GM21360 (cell line): Measurements from ENCODE around the gene WDR17.
A peak's percentile ranks its signal among the peaks of the same experiment; 100 is the strongest.
"Not testable (repeated sequence)": the region's sequence is repeated elsewhere in the genome, so short reads cannot be mapped to it uniquely, and the experiment has no call there.

ENCODE experiments used
- ATAC-seq: cut with Tn5 transposase; IDR thresholded peaks from one replicate; pipeline ENCODE4 v1.9.1; 2021; ENCODE audit warnings: mild to moderate bottlenecking, moderate library complexity; ENCODE audit not compliant: unreplicated experiment

The WDR17 gene

DNA sequence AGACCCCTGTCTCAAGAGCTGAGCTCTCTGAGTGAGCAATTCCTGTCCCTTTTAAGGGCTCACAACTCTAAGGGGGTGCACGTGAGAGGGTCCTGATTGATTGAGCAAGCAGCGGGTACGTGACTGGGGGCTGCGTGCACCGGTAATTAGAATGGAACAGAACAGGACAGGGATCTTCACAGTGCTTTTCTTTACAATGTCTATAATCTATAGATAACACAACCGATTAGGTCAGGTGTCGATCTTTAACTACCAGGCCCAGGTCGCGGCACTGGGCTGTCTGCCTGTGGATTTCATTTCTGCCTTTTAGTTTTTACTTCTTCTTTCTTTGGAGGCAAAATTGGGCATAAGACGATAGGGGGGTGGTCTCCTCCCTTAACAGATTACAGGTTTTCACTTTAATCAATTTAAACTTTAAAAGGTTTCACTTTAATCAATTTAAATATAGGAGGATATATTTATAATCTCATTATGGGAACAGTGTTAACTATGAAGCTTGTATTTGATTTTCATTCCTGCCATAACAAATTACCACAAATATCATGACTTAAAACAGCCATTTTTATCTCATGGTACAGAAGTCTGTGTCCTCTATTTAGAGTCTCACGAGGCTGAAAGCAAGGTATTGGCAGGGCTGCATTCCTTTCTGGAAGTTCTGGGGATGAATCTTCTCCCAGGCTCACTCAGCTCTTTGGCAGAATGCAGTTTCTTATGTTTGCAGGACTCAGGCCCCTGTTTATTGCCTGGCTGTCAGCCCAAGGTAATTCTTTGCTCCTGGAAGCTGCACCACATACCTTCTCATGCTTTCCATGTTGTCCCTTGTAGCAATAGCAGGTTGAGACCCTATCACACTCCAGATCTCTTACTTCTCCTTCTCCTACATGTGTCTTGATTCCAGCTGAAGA lies 124.5 kb downstream of the WDR17 start:
- ATAC-seq: no peak

DNA sequence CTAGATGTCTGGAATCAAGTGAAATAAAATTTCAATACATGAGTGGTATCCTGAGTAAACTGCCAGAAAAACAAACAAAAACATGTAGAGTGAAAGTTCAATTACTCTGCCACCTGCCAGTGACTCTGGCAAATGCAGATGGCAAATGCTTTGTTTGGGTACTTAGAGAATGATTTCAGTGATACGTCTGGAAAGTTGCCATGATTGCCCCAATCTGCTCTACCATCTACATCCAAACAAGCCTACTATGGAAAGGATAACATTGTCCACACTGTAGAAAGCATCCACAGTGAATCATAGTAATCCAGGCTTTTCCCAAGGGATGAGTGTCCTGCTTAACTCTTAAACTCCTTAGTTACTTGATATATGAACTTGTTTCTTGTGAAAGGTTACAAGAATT lies 126.3 kb downstream of the WDR17 start:
- ATAC-seq: no peak

DNA sequence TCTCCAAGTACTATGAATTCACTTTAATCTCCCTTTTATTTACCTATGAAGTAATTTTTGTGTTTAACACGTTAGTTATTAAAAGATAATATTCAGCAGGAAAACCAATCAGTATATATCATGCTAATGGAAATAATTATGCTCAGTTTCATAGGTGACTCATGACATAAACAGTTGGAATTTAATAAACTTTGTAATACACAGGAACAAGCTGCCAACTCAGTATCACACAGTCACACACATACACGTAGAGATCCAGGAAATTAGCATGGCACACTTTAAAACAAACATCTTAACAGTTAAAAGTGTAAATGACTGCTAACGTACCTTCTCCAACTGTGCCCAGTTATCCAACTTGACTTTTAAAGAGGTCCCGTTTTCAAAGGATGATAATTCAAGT lies 127.5 kb downstream of the WDR17 start:
- ATAC-seq: no peak

DNA sequence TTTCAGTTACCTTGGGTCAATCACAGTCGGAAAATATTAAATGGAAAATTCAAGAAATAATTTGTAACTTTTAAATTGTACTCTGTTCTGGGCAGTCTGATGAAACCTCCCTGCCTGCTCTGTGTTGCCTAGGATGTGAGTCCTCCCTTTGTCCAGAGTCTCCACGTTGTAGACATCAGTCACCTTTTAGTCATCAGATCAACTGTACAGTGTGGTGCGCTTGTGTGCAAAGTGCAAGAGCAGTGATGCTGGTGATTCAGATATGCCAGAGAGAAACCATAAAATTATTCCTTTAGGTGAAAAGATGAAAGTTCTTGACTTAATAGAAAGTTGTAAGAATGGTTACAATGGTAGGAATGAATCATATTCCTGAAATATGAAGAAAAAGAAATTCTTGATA lies 128.3 kb downstream of the WDR17 start:
- no peak for ATAC-seq

DNA sequence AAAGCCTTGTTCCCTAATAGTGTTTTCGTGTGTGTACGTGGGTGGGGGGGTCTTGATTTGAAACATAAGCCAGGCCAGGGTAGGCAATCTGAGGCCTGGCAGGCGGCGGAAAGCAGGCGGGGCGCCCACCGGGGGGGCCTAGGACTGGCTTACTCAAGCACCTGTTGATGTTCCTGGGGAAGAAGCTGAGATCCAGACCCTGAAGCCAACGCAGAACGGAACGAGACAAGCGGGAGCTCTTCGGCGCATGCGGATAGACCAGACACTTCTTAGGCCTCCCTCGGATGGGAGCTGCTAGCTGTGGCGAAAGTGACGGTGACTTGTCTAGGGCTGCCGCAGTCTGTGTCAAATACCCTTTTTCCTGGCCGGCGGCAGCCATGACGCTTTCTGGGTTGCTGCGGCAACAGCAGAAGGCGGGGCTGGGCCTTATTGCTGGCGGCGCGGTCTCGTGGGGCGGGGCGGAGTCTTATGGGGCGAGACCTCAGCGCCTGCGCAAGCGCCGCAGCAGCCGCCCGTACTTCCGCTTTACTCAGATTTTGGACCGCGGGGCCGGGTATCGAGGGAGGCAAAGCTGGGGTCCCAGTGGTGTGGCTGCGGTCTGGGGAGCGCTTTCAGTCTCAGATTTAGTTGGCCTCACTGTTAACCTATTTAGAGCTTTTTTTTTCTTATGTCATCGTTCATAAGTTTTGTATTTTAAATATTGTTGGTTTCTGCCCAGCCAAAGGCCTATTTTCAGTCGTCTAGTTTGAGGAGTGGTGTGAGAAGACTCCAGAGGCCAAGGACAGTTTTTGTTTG lies 129.7 kb downstream of the WDR17 start, which contains the start of gene SPATA4:
Gene SPATA4, minus strand, starts transcription at position 402 of the 795 bp plus-strand sequence. Its CDS starts 23 bp downstream, at position 379.
- peak; percentile 98 for ATAC-seq

DNA sequence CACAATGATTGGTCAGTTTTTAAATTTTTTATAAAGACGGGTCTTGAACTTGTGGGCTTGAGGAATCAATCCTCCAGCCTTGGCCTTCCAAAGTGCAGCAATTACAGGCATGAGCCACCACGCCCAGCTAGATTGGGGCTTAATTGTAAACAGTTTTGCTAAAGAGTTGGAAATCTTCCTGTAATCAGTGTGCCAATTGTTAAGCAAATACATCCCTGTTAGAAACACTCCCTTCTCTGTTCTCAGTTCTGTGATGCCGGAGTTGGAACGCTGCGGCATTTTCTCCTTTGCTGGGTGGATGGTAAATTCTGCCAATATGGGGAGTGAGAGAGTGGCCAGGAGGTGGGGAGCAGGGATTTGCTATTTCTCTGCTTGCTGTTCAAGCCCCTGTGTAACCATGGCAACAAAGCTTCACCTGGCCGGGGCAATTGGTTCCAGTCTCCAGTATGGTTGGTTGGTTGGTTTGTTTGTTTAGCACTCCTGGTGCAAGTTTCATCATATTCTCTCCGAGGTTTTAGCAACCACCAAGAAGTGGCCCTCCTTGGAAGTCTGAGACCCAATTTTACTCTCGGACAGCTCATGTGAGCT lies 132.8 kb downstream of the WDR17 start:
- ATAC-seq: no peak

DNA sequence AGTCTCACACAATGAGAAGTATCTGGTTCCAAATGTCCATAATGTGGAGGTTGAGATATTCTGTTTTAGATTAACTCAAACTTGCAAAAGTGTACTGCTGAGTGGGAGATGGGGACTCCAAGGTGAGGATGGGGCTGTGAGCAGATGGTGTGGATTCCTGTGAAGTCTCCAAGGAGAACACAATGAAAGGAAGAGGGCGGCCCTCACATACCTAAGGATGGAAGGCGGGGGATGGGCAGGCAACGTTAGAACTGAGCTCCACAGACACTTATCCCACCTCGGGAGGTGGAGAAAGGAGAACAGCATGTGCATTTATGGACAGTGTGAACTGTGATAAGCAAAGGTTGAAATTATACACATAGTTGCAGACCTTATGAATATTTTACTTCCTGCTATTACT lies 139.7 kb downstream of the WDR17 start:
- no peak for ATAC-seq

DNA sequence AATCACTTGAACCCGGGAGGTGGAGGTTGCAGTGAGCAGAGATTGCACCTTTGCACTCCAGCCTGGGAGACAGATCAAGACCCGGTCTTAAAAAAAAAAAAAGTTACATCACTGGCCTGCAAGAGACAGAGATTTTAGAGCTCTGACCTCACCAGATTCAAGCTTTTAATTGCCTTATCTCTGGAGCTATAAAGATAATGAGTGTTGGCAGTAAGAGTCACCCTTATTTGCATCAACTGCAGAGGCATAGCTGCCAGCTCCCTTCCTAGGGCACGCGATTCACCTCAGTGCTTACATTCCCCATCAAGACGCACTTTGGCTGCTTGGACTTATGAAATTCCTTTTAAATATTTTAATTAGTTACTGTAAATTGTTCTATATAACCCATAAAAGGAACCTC lies 142.2 kb downstream of the WDR17 start:
- ATAC-seq: no peak

DNA sequence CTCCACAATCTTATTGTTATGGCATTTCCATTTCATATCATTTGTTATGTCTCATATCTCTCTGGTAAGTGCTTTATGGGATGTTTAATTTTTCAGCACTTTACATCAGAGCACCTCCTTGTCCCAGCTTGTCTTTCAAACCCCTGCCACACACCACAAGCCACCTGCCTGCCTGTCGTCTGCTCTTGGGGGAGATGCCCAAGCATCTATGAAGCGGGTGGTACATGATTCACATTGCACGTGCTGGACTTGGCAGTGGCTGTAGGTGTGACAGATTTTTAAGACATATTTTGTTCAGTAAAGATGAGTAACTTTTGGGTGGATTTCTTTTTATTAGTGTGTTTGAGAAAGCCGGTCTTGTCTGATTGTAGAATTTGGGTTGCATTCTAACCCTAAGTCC lies 143.9 kb downstream of the WDR17 start:
- no peak for ATAC-seq

DNA sequence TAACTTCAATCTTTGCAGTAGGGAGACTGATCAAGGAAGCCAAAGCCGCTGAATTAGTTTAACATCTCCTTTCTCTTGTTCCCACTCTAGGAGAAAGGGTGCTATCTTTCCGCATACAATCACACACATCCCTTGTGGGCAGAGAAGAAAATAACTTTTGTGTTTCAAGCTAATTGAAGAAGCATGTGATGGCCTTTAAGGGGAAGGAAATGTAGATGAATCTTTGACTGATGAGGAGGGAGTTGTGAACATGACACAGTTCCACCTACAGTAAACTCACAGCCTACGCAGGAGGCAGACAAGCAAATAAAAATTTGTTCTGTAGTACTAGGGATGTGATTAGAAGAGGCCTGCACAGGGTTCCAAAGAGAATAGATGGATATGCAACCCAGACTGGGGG lies 144.5 kb downstream of the WDR17 start:
- no peak for ATAC-seq

DNA sequence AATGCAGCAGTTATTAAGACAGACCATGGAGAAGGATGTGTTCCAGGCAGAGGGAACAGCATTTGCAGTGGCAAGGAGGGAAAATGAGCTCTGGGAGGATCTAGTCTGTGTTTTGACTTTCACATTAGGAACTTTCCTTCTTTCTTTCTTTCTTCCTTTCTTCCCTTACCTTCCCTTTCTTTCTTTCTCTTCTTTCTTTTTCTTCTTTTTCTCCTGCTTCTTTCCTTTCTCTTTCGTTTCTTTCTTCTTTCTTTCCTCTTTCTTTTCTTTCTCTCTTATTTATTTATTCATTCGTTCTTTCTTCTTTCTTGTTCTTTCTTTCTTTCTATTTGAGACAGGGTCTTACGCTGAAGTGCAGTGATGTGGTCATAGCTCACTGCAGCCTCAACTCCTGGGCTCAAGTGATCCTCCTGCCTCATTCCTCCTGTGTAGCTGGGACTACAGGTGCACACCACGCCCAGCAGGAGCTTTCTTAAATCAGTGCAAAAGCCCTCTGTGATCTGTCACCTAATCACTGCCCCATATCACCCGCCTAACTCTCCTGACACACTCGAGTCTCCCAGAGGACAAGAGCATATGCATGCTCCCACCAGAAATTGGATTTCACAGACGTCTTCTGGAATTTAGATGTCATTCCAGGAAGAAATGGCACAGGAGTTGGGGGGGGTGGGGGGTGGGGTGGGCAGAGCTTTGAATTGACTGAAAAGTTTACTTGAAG lies 145.1 kb downstream of the WDR17 start:
- ATAC-seq: no peak

DNA sequence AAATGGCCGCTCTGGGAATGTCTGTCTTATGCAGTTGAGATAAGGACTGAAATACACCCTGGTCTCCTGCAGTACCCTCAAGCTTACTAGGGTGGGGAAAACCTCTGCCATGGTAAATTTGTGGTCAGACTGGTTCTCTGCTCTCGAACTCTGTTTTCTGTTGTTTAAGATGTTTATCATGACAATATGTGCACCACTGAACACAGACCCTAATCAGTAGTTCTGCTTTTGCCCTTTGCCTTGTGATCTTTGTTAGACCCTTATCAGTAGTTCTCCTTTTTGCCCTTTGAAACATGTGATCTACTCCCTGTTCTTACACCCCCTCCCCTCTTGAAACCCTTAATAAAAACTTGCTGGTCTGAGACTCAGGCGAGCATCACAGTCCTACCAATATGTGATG lies 146.7 kb downstream of the WDR17 start:
- ATAC-seq: not testable (repeated sequence)

DNA sequence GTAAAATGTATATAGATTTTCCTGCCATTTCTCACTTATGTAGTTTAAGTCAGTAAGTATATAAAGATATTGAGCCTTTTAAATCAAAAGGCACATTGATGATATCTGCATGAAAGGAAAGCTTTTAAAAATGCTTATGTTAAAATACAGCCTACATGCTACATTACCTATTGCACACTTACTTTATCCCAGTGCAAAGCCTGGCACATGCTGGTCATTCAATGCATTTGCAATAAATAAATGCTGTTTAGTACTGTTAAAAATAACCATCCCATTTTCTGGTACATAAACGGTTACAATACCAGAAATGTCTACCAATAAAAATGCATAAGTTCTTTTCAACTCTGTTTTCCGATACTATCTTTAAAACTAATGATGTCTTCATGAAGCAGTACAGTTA lies 151.9 kb downstream of the WDR17 start:
- ATAC-seq: no peak

DNA sequence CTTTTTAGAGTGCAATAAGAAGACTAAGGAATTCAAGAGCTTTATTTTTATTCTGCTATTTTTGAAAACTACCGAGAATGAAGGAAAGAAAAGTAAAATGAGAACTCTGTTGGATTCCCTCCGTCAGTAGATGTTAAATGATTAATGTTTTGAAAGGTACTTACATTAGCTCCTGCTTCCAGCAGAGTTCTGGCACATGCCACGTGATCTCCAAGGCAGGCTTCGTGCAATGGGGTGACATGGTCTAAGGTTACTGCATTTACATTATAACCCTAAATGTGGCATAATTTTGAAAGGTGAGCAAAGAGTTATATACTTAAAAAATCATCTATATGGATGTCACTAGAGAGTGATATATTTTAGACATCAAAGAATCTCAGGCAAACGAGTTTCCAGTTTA lies 156.5 kb downstream of the WDR17 start:
- no peak for ATAC-seq

DNA sequence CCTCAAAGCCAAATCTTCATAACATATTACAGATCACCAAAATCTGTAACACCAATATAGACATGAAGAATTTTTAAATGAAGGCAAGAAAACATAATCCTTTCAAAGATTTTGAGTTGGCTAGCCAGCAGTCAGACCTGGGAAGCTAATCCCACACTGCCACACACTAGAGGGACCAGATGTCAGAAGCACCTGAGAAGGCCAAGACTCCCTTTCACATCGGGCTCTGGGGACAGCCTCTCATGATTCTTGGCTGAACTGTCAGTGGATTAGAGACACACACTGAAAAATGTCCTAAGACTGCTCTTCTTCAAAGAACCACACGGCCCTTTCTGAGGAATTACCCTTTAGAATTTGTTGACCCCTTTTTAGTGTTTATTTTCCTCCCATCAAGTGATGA lies 157.9 kb downstream of the WDR17 start:
- ATAC-seq: no peak

DNA sequence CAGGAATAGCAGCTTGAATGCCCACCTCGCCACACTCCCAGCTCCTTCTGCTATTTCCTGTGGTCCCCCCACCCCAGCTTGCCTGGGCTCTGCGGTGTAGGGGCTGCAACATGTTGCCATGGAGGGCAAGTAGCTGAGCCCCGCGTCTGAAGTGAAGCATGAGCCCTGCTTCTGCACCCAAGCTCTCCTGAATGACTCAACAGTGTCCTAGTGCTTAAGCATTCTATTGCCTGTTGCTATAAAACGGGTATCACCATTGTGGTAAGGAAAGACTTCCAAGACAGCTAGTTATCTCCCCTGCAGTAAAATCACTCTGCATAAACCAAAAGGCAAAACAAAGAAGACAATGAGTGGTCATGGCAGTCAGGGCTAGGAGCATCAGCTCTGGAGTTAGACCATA lies 161.1 kb downstream of the WDR17 start:
- ATAC-seq: no peak

DNA sequence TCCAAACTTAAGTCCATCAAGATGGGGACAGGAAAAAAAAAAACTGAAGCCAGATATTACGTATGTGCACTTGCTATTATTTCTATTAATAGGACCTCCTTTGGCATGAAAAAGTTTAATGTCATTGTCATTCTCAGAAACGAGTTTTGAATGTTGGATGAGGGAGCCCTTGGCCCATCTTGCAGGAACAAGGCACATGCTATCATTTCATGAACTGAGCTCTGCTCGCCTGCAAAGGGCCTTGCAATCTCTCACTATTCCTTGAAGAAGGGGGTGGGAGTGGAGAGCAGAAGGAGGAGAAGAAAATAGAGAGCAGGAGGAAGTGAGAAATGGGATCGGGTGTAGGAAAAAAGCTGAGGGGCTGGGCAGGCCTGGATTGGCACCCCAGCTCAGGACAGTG lies 164.0 kb downstream of the WDR17 start:
- ATAC-seq: no peak
